HG02610 (cell line): ENCODE measurements around the gene HOXC6.

Experiments
- ATAC-seq: cut with Tn5 transposase; IDR thresholded peaks from one replicate; pipeline ENCODE4 v1.9.1; 2021; ENCODE audit warnings: mild to moderate bottlenecking, moderate library complexity; ENCODE audit not compliant: unreplicated experiment

The HOXC6 gene

DNA sequence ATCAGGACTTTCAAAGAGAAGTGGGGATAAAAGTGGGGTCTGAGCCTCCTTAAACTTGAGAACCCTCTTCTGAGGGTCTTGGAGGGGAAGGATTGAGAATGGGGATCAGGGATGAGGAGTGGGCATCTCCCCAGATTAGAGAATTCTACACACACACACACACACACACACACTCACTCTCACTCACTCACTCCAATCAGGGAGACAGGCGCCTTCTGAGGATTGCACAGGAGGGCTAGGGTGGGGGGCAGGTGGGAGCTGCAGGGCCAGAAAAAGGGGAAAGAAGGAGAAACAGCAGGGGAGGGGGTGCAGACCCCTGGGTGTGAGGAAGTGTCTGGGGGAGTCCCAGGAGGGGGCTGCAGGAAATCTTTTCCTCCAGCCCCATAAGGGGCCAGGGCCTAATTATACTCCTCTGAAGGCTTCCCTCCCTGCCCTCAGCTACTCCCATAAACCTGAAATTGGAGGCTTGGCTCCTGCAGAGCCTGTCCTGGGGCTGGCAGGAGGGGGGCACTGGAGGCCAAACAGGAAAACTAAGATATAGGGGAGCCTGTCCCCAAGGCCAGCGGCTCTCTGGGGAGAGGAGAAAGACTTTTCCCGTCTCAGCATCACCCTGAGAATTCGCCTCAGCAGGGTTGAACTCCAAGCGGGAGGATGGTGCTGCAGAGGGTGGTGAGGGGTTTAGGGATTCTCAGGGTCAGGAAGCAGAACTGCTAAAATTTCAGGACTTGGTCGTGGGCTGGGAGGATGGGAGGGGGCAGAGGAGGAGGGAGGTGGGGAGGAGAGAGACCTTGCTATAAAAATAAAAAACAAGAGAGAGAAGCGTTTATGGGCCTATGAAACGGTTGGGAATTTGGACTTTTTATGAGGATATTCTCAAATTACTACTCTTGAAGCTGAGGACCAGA, 26.7 kb upstream of the HOXC6 start:
- ATAC-seq: no peak

DNA sequence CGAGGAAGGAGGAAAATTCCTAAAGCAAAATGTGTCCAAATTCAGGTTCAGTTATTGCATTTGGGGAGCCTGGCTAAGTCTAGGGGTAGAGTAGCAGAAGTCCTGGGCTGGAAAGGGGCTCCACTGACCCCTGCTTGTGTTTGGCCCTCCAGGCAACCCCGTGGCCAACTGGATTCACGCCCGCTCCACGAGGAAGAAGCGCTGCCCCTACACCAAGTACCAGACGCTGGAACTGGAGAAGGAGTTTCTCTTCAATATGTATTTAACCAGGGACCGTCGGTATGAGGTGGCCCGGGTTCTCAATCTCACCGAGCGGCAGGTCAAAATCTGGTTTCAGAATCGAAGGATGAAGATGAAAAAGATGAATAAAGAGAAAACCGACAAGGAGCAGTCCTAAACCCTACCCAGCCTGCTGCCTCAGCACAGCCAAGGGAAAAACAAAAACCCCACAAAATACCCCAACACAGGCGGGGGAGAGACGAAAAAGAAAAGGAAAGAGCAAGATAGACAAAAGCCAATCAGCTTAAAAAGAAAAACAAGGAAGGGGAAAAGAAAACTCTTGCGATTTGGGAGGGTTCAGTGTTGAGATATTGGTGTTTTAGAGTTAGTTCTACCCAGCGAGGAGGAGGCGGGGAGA, 25.8 kb upstream of the HOXC6 start:
- ATAC-seq: no peak

DNA sequence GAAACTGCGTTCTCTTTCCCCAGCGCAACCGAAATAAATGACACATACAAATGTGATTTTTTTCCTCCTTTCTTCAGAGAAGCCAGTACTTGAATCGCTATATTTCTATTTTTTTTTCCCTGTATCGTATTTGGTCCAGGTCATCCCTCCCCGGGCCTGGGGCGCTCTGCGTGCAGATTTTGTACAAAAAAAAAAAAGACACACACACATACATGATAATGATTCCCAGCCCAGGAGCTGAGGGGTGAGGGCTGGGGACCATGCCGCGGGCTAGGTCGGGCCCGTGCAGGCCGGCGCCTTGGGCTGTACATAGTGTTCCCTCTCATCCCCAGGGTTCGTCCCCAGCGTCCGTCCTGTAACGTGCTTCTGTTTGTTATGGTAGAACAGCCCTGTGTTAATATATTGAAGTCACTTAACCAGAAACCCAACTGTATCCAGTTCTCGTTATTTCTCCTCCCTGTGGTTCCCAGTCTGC, 25.3 kb upstream of the HOXC6 start:
- no peak for ATAC-seq

DNA sequence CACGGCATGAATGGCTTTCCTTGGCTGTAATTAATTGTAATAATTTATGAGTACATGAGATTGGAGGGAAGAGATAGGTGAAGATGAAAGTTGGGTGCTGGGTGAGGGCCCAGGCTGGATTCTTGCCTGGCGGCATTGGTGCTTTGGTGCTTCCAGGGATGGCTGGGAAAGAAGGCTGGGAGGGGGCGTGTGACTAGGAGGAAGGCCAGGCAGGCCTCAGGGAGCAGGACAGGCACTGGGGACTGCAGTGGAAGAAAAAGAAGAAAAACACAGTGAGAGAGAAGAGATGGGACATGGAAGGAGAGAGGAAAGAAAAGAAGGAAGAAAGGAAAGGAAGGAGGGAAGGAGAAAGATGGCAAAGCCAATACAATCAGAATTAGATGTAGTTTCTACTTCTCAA, 24.6 kb upstream of the HOXC6 start:
- no peak for ATAC-seq

DNA sequence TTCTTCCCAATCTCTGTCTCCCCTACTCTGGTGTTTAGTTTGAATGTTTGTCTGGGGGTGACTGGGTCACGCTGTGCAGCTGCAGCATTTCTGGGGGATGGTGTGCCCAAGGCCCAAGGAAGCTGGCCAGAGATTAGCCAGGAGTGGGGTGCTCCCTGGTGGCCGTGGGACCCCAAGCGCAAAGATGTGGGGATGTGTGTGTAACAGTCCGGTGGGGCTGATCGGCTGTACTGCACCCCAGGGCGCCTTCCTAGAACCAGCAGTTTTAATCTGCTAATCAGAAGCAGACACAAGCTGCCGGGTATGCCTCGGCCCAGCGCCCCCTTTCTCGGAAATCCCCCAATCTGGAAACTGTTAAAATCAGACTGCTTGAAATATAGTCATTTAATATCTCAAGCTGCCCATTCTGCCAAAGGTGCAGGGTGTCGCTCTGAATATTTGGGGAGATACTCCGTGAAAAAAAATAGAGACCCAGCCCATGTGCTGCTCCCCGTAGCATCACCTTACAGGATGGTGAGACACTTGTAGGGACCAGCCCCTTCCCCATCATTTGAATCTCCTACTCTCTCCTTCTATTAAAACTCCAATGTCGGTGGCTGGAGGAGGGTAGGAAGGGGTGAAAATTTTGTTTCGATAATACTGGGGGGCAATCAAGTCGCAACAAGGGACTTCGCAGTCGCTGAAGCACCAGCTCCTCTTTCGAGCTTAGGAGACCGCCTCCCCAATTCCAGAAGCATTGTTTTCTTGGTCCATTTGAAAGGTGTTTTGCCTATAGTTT, 24.0 kb upstream of the HOXC6 start:
- no peak for ATAC-seq

DNA sequence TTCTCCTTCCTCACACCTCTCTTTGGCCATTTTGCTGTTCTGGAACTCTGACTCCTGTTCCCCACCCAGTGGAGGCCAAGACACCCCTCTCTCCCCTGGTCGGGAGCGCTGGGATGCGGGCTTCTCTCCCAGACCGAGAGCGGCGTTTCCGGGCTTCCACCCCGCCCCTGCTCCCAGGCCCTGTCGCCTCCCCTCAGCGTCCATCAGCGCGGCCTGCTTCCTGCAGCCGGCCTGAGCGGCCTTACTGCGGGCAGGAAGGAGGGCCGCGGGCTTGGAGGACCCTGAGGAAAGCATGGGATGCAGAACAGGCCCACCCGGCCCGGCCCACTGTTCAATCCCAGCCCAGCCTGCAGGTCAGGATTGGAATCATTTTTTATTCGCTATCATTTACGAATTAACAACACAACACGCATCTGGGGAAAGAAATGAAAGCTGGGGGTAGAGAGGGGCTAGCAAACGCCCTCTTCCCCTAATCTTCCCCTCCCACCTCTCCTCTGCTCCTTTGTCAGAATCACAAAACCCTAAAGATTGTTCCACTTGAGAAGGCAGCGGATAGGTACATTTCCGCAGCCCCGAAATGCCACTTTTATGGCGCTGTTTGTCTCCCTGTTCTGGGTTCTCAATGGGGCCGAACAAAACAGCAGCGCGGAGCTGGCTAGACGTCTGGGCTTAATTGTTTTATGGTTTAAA, 23.3 kb upstream of the HOXC6 start:
- no peak for ATAC-seq

DNA sequence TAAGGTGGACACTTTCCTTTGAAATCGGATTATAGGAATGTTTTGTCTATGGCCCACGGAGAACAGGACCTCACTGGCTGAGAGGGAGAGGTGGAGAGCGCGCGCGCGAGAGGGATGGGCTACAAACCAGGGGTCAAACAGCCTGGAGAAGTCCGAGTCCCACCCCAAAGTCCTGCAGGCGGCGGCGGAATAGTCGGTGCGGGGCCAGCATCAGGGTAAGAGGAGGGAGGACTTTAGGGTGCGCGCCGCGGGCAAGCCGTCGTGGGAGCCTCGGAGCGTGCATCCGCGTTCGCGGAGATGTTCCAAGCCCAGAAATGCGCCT, 22.7 kb upstream of the HOXC6 start:
- ATAC-seq: no peak

DNA sequence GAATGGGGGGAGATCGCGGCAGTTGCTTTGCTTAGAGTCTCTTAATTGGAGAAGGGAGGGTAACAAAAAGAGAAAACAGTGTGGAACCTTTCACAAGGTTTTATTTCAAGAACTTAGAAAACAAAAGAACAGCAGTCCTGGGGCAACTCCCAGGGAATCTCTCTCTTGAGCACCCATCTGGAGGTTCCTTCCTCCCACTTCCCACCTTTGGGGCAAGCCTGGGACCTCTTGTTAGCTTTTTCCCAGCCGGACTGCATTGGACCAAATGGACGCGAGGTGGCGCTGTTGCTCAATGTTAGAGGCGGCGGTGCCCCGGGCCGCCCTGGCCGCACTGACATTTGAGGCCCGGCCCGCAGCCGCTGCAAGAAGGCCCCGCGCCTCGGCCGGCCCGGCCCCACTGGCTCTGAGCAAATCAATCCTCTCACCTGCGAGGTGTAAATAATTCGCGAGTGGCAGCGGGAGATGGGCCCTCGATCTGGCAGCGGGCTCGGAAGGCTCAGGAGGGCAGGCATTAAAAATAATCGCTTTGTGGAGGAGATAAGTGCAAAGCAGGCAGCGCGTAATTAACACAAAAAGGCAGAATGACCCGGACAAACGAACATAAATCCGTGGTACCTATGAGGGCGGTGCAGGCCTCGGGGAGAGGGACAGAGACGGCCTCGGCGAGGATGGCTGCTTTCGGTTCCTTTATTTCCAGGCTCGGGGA, 22.2 kb upstream of the HOXC6 start:
- ATAC-seq: no peak

DNA sequence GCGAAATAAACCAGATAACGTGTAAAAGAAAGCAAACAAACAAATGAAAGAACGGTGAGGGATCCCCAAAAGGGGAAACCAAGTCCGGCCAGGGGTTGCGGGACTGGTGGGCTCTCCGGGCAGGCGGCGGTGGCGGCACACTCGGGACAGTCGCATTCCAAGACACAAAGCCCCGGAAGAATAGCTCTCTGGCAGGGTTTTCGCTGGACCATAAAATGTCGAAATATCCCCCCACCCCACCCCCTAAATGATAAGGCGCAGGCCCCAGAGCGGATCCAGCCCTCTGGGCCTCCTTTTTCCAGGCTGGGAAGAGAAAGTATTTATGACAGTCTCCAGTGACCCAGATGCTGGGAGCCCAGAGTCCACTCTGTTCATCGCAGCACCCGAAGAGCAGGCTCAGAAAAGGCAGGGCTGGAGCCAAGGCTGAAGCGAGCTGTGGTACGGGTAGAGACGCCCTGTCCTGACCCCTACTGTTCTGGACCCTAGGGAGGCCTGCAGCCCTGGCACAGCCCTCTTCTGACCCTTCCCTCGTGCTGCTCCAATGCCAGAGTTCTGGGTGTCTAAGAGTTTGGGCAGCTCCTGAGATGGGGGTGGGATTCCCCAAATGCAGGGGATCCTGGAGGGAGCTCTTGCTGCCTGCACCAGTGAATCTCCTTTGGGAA, 21.6 kb upstream of the HOXC6 start:
- no peak for ATAC-seq

DNA sequence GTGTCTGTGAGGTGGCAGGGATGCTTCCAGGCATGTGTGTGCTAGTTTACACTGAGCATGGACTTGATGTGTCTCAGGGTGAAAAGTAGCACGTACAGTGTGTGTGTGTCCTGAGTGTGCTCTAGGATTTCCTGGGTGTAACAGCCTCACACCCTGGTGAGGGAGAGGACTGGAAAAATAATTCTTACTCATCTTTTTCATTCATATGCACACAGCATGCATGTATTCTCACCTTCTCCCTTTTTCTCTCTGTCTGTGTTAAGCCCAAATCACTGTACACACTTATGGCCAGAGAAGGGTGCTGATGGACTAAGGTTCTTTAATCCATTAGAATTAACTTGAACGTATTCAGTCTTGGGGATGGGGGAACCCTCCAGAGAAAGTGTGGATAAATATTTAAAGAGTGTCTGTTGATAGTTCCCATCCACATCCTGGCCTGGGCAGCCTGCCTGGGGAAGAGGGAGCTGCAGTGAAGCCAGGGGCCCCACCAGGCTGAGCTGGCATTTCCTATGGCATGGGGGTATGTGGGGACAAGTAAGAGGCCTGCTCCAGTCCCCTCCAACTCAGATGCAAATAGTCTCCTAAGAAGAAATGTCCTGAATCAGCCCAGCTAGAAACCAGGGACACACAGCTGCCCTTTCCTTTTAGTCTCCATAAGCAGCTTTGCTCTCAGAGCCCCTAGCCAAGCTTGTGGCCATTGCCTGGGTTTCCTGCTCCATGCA, 20.5 kb upstream of the HOXC6 start:
- ATAC-seq: no peak

DNA sequence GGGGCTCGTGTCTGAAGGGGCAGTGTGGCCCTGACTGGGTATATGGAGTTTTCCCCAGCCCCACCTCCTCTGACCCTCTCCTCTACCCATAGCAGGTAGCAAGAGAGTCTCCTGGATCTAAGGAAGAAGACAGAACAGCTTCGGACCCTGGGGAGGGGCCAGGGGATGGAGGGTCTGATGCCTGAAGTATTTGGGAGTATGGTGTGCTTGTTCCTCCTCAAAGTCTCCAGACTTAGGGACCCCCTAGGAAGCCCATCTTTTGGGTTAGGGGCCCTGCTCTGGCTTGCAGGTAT, 20.0 kb upstream of the HOXC6 start:
- ATAC-seq: no peak

DNA sequence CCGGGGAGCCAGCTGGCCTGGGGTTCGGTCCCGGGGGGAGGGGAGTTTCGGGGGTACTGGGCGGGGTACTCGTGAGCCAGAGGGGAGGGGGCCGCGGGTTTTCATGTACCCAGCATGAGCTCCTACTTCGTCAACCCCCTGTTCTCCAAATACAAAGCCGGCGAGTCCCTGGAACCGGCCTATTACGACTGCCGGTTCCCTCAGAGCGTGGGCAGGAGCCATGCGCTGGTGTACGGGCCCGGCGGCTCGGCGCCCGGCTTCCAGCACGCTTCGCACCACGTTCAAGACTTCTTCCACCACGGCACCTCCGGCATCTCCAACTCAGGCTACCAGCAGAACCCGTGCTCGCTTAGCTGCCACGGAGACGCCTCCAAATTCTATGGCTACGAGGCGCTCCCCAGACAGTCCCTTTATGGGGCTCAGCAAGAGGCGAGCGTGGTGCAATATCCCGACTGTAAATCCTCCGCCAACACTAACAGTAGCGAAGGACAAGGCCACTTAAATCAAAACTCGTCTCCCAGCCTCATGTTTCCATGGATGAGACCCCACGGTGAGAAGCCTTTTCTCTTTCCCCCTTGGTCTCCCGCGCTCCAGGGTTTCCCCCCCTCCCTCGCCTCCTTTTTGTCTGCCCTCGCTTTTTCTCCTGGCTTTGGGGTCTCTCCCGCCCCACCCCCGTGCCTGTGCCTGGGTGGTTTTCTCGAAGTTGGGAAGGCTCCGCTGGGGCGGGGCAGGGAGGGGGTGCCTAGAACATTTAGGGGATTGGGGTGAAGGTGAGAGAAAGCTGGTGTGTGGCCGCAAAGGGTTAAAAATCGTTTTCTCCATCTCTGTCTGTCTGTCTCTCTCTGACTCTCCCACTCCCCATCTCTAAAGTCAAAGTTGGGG, 18.8 kb upstream of the HOXC6 start:
- ATAC-seq: no peak

DNA sequence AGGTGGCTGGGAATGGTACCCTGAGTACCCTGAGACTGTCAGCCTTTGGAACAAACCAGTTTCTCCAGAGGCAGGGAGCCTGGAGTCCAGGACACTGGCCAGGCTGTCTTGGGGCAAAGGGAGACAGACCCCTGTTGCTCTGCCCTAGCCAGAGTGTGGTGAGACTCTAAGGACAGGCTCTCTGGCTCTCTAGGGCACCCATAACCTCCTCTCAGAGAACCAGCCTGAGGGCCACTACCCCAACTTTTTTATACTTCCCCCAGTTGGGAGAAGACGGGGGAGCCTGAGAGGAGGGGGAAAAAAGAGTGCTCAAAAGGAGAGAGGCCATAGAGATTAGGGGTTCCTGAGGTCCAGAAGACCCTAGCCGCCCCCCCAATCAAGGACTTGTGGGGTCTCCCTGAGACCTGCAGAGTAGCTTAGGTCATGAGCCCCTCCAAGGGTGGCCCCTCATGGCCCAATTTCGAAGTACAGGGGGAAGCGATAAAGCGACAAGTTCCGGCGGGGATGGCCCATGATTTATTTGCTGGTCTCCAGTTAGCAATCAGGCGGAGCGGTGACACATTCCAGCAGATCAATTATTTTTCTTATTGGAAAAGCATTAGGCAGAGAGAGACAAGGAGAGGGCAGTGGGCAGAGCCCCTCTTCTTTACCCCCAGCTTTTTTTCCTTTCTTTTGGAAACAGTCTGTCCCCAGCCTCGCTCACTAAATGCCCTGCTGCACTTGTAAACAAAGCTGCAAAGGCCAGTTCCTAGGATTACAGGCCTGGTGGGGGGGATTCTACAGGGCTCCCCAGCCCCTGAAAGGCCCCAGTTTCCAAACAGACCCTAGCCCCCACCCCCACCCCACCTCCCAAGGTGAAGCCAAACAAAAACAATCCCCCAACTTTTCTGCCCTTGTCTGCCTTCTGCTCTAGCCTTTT, 17.9 kb upstream of the HOXC6 start:
- ATAC-seq: no peak

DNA sequence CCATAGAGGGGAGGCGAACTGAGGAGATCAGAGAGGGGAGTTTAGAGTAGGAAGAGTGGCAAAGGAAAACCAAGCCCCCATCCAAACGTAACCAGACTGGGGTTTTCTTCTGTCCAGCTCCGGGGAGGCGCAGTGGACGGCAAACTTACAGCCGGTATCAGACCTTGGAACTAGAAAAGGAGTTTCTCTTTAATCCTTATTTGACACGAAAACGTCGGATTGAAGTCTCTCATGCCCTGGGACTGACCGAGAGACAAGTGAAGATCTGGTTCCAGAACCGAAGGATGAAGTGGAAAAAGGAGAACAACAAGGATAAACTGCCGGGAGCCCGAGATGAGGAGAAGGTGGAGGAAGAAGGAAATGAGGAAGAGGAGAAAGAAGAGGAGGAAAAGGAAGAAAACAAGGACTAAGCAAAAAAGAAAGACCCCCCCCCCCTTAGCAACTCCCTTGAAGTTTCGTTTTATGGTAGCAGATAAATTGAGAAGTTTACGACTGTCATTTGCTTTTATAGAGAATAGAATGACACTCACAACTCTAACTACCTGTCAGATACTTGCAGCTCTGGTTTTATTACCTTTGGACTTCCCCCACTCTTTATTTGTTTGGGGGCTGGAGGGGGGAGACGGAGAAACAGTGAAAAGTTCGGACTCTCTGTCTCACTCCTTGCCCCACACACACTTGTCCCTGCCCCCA, 17.1 kb upstream of the HOXC6 start:
- no peak for ATAC-seq

DNA sequence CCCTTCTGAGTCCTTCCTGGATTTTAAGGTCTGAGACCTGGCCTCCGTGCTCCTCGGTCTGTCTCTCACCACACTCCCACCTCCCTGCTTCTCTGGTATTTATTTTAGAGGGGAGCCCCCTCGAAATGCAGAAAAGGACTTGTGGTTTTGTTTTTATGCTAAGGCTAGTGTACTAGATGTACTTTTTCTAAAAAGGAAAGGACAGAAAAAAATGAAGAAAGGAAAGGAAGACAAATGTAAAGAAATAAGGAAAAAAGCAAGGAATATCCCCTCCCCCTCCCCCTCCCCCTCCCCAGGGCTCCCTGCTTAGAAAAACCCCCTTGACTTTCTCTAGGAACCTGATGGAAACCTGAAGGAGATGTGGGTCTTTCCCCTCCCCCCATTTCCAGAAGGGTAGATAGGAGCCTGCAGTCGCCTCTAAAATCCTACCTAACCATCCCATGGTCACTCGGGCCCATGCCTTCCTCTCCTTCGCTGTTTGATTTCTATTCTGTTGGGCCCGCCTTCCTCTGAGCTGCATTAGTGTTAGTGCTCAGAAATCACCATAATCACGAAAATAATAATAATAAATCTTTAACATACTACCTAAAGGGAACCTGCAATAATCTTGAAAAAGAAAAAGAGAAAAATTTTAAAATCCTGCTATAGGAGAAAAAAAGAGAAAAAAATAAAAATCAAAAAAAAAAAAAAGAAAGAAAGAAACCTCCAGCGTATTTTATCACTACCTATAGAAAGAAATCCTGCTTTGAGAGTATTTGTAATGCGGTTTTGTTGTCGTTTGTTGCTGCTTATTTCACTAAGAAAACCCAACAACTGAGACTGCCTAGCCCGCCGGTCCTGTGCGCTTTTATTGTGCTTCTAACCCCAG, 16.3 kb upstream of the HOXC6 start:
- ATAC-seq: no peak
